MM.1S (cell line): ENCODE results near the gene NUMB.

Experiments used
- DNase-seq: peaks from one replicate; pipeline ENCODE4 v3.0.0-alpha.2; 2015
- H2AFZ ChIP-seq: fragments of 300-600 bp; sonication (generic); 2 replicates; pipeline ENCODE4 v1.6.0; 2016; ENCODE audit warnings: antibody characterized with exemption, low read length
- H3F3A ChIP-seq: fragments of 300-600 bp; sonication (generic); 2 replicates; pipeline ENCODE4 v1.6.1; 2016; ENCODE audit warnings: mild to moderate bottlenecking, antibody characterized with exemption, low read length, moderate library complexity, mixed read lengths; ENCODE audit not compliant: insufficient read depth
- H3K27ac ChIP-seq: fragments of 300-600 bp; sonication (generic); 2 replicates; pipeline ENCODE4 v1.5.1; 2016; ENCODE audit warnings: mild to moderate bottlenecking, low read length
- H3K27me3 ChIP-seq: fragments of 300-600 bp; sonication (generic); replicated peaks from 2 replicates; pipeline ENCODE4 v1.6.0; 2016; ENCODE audit warnings: low read length; ENCODE audit not compliant: insufficient read depth
- H3K36me3 ChIP-seq: fragments of 300-600 bp; sonication (generic); replicated peaks from 2 replicates; pipeline ENCODE4 v1.6.1; 2016; ENCODE audit warnings: mild to moderate bottlenecking, low read length, mixed read lengths; ENCODE audit not compliant: insufficient read depth
- H3K4me1 ChIP-seq: fragments of 300-600 bp; sonication (generic); 2 replicates; pipeline ENCODE4 v1.6.1; 2016; ENCODE audit warnings: low read length, mixed read lengths
- H3K4me2 ChIP-seq: fragments of 300-600 bp; sonication (generic); 2 replicates; pipeline ENCODE4 v1.6.0; 2016; ENCODE audit warnings: low read depth, low read length
- H3K4me3 ChIP-seq: fragments of 300-600 bp; sonication (generic); 2 replicates; pipeline ENCODE4 v1.5.1; 2016; ENCODE audit warnings: low read length, mixed read lengths
- H3K79me2 ChIP-seq: fragments of 300-600 bp; sonication (generic); 2 replicates; pipeline ENCODE4 v1.6.1; 2016; ENCODE audit warnings: mixed run types, low read length, mixed read lengths
- H3K9ac ChIP-seq: fragments of 300-600 bp; sonication (generic); 2 replicates; pipeline ENCODE4 v1.6.1; 2016; ENCODE audit warnings: low read length, mixed read lengths
- H3K9me2 ChIP-seq: fragments of 300-600 bp; sonication (generic); replicated peaks from 2 replicates; pipeline ENCODE4 v1.6.1; 2016; ENCODE audit warnings: mild to moderate bottlenecking, low read length, mixed read lengths; ENCODE audit not compliant: insufficient read depth
- H3K9me3 ChIP-seq: fragments of 300-600 bp; sonication (generic); replicated peaks from 2 replicates; pipeline ENCODE4 v1.6.1; 2016; ENCODE audit warnings: mild to moderate bottlenecking, low read length, mixed read lengths; ENCODE audit not compliant: insufficient read depth
- H4K20me1 ChIP-seq: fragments of 300-600 bp; sonication (generic); 2 replicates; pipeline ENCODE4 v1.6.1; 2016; ENCODE audit warnings: mild to moderate bottlenecking, low read length, moderate library complexity, mixed read lengths; ENCODE audit not compliant: insufficient read depth
- EZH2 ChIP-seq: fragments of 300-600 bp; sonication (generic); optimal IDR thresholded peaks from 2 replicates; pipeline ENCODE3; 2017; ENCODE audit warnings: low read depth, mild to moderate bottlenecking, antibody characterized with exemption, low read length, mixed read lengths
- EZH2phosphoT487 ChIP-seq: fragments of 300-600 bp; sonication (generic); IDR thresholded peaks from 2 replicates; pipeline ENCODE4 v1.6.1; 2018; ENCODE audit warnings: antibody characterized with exemption, low read length
- TF ChIP-seq, protein P1 (sequence below): fragments of 300-600 bp; sonication (generic); IDR thresholded peaks from 2 replicates; pipeline ENCODE4 v1.5.1; 2016; ENCODE audit warnings: antibody characterized with exemption, low read length, mixed read lengths

The NUMB gene

DNA sequence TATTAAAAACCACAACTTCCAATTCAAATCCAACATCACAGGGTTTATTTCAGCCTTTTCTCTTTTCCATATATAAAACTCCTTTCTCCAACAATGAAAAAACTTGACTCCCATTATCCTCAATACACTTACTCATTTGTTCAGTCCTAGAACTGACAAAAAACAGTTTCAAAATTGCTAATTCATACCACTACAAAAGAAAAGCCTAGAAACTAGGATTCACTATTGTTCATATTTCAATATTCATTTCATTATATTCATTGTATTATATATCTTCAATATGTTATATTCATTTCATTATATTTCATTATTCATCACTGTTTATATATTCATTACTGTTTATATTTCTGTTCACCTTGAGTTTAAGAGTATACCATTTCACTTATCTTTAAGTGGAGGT lies 85.8 kb downstream of the NUMB start:
- no peaks in the 10 kb centered on the region for H3K79me2 ChIP-seq
- H3K9ac ChIP-seq: no peak overlapping the region
- no peaks in the 10 kb centered on the region for H3K4me1 ChIP-seq
- H3F3A ChIP-seq: no peaks in the 10 kb centered on the region
- H2AFZ ChIP-seq: no peak overlapping the region
- TF ChIP-seq EZH2: no peak
- no peaks in the 10 kb centered on the region for H4K20me1 ChIP-seq
- no peaks in the 10 kb centered on the region for H3K9me2 ChIP-seq
- H3K27me3 ChIP-seq: no peaks in the 10 kb centered on the region
- no peaks in the 10 kb centered on the region for H3K36me3 ChIP-seq
- no peak for DNase-seq
- no peak overlapping the region for H3K27ac ChIP-seq
- H3K9me3 ChIP-seq: no peaks in the 10 kb centered on the region
- no peak overlapping the region for H3K4me3 ChIP-seq
- H3K4me2 ChIP-seq: no peak overlapping the region

DNA sequence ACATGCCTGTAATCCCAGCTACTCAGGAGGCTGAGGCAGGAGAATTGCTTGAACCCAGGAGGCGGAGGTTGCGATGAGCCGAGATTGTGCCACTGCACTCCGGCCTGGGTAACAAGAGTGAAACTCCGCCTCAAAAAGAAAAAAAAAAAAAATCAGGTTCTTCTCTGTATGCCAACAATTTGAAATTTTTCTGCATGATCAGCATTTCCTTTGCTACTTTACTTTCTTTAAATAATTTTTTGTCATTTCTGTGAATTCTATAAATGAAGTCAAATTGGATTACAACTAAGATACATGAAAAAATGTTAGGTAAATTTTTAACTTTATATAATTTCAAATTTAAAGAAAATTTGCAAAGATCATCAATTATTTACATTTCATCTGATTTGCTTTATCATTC lies 87.8 kb downstream of the NUMB start:
- Histone ChIP-seq H2AFZ (no peak overlapping the region), H3K79me2 (no peaks in the 10 kb centered on the region), H3F3A (no peaks in the 10 kb centered on the region), H3K9me3 (no peaks in the 10 kb centered on the region), H3K27me3 (no peaks in the 10 kb centered on the region), H3K9ac (no peak overlapping the region), H3K4me3 (no peak overlapping the region), H3K27ac (no peak overlapping the region), H3K9me2 (no peaks in the 10 kb centered on the region), H3K4me2 (no peak overlapping the region), H4K20me1 (no peaks in the 10 kb centered on the region), H3K4me1 (no peaks in the 10 kb centered on the region), H3K36me3 (no peaks in the 10 kb centered on the region)
- DNase-seq: no peak
- TF ChIP-seq EZH2phosphoT487: no peak
- TF ChIP-seq, protein P1, sequence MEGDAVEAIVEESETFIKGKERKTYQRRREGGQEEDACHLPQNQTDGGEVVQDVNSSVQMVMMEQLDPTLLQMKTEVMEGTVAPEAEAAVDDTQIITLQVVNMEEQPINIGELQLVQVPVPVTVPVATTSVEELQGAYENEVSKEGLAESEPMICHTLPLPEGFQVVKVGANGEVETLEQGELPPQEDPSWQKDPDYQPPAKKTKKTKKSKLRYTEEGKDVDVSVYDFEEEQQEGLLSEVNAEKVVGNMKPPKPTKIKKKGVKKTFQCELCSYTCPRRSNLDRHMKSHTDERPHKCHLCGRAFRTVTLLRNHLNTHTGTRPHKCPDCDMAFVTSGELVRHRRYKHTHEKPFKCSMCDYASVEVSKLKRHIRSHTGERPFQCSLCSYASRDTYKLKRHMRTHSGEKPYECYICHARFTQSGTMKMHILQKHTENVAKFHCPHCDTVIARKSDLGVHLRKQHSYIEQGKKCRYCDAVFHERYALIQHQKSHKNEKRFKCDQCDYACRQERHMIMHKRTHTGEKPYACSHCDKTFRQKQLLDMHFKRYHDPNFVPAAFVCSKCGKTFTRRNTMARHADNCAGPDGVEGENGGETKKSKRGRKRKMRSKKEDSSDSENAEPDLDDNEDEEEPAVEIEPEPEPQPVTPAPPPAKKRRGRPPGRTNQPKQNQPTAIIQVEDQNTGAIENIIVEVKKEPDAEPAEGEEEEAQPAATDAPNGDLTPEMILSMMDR: no peak
- TF ChIP-seq EZH2: no peak

DNA sequence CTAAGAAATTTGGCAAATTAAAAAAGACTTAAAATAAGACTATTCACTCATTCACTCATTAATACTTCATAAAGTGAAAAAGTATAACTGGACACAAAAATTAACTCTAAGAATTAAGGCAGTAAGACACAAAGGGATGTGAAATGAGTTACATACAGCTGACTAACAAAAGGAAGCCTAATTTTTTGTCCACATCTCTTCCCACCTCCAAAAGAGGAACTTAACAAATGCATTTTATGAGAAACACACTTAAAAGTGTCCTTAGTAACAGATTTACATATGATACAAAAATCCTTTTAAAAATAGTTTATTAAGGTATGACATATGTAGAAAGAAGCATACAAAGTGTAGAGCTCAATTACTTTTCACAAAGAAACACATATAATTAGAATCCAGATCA lies 88.9 kb downstream of the NUMB start:
- no peaks in the 10 kb centered on the region for H3K4me1 ChIP-seq
- DNase-seq: no peak
- no peak for TF ChIP-seq EZH2
- TF ChIP-seq, protein P1: no peak
- H3K9me3 ChIP-seq: no peaks in the 10 kb centered on the region
- H3K27ac ChIP-seq: no peak overlapping the region
- no peak overlapping the region for H3K4me3 ChIP-seq
- no peak overlapping the region for H2AFZ ChIP-seq
- H3F3A ChIP-seq: no peaks in the 10 kb centered on the region
- no peak overlapping the region for H3K4me2 ChIP-seq
- no peaks in the 10 kb centered on the region for H3K79me2 ChIP-seq
- no peaks in the 10 kb centered on the region for H4K20me1 ChIP-seq
- no peaks in the 10 kb centered on the region for H3K9me2 ChIP-seq
- H3K36me3 ChIP-seq: no peaks in the 10 kb centered on the region
- H3K27me3 ChIP-seq: no peaks in the 10 kb centered on the region
- no peak overlapping the region for H3K9ac ChIP-seq

DNA sequence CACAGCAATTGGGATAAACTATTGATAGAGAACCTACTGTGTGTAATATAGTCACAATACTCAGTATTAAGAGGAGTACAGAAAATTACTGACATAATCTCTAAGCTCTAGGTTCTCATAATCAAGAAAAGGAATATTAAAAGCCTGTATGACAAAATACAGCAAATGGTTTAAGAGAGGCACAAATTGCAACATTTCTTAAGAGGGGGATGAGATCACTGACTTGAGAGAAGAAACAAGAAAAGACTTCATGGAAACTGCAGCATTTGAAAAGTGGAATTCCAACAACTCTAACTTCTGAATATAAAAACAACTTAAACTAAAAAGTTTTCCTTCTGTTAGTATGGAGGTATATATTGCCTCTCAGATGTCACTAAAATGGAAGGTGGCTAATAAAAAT lies 89.7 kb downstream of the NUMB start:
- no peaks in the 10 kb centered on the region for H3K36me3 ChIP-seq
- no peak overlapping the region for H2AFZ ChIP-seq
- H3K4me3 ChIP-seq: no peak overlapping the region
- no peak overlapping the region for H3K9ac ChIP-seq
- H3K9me2 ChIP-seq: no peaks in the 10 kb centered on the region
- H3K4me2 ChIP-seq: no peak overlapping the region
- DNase-seq: no peak
- no peaks in the 10 kb centered on the region for H4K20me1 ChIP-seq
- no peaks in the 10 kb centered on the region for H3K4me1 ChIP-seq
- no peaks in the 10 kb centered on the region for H3K9me3 ChIP-seq
- no peaks in the 10 kb centered on the region for H3K79me2 ChIP-seq
- H3K27me3 ChIP-seq: no peaks in the 10 kb centered on the region
- H3F3A ChIP-seq: no peaks in the 10 kb centered on the region
- TF ChIP-seq EZH2phosphoT487 (no peak), EZH2 (no peak)
- TF ChIP-seq, protein P1: no peak
- no peak overlapping the region for H3K27ac ChIP-seq
